Neuronal stem cell (in vitro differentiated cells): ENCODE measurements around the gene ZBTB25.

Experiments used
- DNase-seq: peaks from one replicate; pipeline ENCODE4 v3.0.0-alpha.2; 2013; ENCODE audit warnings: low spot score
- H2AFZ ChIP-seq: one replicate; pipeline ENCODE4 v1.6.1; 2013; ENCODE audit warnings: mild to moderate bottlenecking, low read length, inconsistent platforms
- H2AK5ac ChIP-seq: 2 replicates; pipeline ENCODE4 v1.6.1; 2013; ENCODE audit warnings: low read depth, mild to moderate bottlenecking, inconsistent platforms, low read length, moderate library complexity, mixed read lengths
- H2BK120ac ChIP-seq: 2 replicates; pipeline ENCODE4 v1.6.1; 2013; ENCODE audit warnings: low read depth, mild to moderate bottlenecking, inconsistent platforms, low read length, moderate library complexity, mixed read lengths
- H2BK12ac ChIP-seq: one replicate; pipeline ENCODE4 v1.6.1; 2013; ENCODE audit warnings: low read length, inconsistent platforms
- H2BK15ac ChIP-seq: 2 replicates; pipeline ENCODE4 v1.6.1; 2013; ENCODE audit warnings: mild to moderate bottlenecking, low read length, inconsistent platforms, mixed read lengths
- H2BK5ac ChIP-seq: one replicate; pipeline ENCODE4 v1.6.1; 2013; ENCODE audit warnings: inconsistent platforms, mild to moderate bottlenecking, low read length, moderate library complexity
- H3K14ac ChIP-seq: one replicate; pipeline ENCODE4 v1.6.1; 2013; ENCODE audit warnings: low read length, inconsistent platforms
- H3K18ac ChIP-seq: 2 replicates; pipeline ENCODE4 v1.6.1; 2013; ENCODE audit warnings: low read length, inconsistent platforms
- H3K23ac ChIP-seq: 2 replicates; pipeline ENCODE4 v1.6.1; 2013; ENCODE audit warnings: low read depth, mild to moderate bottlenecking, mixed read lengths, low read length, inconsistent platforms; ENCODE audit not compliant: poor library complexity
- H3K27ac ChIP-seq: replicated peaks from 3 replicates; pipeline ENCODE4 v1.5.1; 2013; ENCODE audit warnings: low read length, inconsistent platforms
- H3K27me3 ChIP-seq, 3 experiments: 2 replicates each; pipeline ENCODE4 v1.6.1; 2013; ENCODE audit warnings: low read length in 3 of 3, mild to moderate bottlenecking in 2 of 3, inconsistent platforms in 1 of 3, low read depth in 1 of 3, mixed read lengths in 1 of 3, moderate library complexity in 1 of 3; ENCODE audit not compliant: control insufficient read depth in 3 of 3, insufficient read depth in 3 of 3
- H3K36me3 ChIP-seq, 2 donors: replicated peaks in 1 of 2; 2 replicates each; pipeline ENCODE4 v1.6.1; 2013; ENCODE audit warnings: low read length in 2 of 2; ENCODE audit not compliant: control insufficient read depth in 2 of 2, insufficient read depth in 2 of 2
- H3K4ac ChIP-seq: 2 replicates; pipeline ENCODE4 v1.6.1; 2013; ENCODE audit warnings: inconsistent platforms, mild to moderate bottlenecking, low read length, moderate library complexity
- H3K4me1 ChIP-seq, 2 donors: 1 replicate in 1 of 2; 2 replicates in 1 of 2; pipeline ENCODE4 v1.6.1; 2013; ENCODE audit warnings: low read length in 2 of 2, low read depth in 1 of 2; ENCODE audit not compliant: control insufficient read depth in 2 of 2, insufficient read depth in 1 of 2
- H3K4me2 ChIP-seq: one replicate; pipeline ENCODE4 v1.6.1; 2013; ENCODE audit warnings: mild to moderate bottlenecking, low read length, inconsistent platforms; ENCODE audit not compliant: insufficient read depth, poor library complexity, severe bottlenecking
- H3K4me3 ChIP-seq, 2 donors: 2 replicates each; pipeline ENCODE4 v1.5.1; 2013; ENCODE audit warnings: low read length in 2 of 2, mild to moderate bottlenecking in 2 of 2, inconsistent platforms in 1 of 2, moderate library complexity in 1 of 2
- H3K79me1 ChIP-seq: one replicate; pipeline ENCODE4 v1.6.1; 2013; ENCODE audit warnings: low read depth, mild to moderate bottlenecking, inconsistent platforms, low read length, moderate library complexity
- H3K9ac ChIP-seq: one replicate; pipeline ENCODE4 v1.6.1; 2013; ENCODE audit warnings: mild to moderate bottlenecking, low read depth, low read length, inconsistent platforms; ENCODE audit not compliant: poor library complexity
- H3K9me3 ChIP-seq, 2 donors: replicated peaks in 1 of 2; 2 replicates each; pipeline versions ENCODE3 to v1.6.1; 2013; ENCODE audit warnings: low read length in 2 of 2, mild to moderate bottlenecking in 2 of 2, inconsistent platforms in 1 of 2, low read depth in 1 of 2, mixed read lengths in 1 of 2, moderate library complexity in 1 of 2; ENCODE audit not compliant: control insufficient read depth in 2 of 2, insufficient read depth in 1 of 2
- H4K8ac ChIP-seq: one replicate; pipeline ENCODE4 v1.6.1; 2013; ENCODE audit warnings: low read depth, mild to moderate bottlenecking, inconsistent platforms, low read length, moderate library complexity
- H4K91ac ChIP-seq: one replicate; pipeline ENCODE4 v1.6.1; 2013; ENCODE audit warnings: low read length, low read depth, mild to moderate bottlenecking, inconsistent platforms; ENCODE audit not compliant: poor library complexity
- WGBS, 2 donors: extraction: QIAGEN DNeasy Blood & Tissue Kit; methylation state at CpG; one replicate each; pipeline ENCODE4 v1.1.7; 2013; ENCODE audit warnings: missing lambda C conversion rate in 2 of 2, mixed read lengths in 1 of 2; ENCODE audit not compliant: insufficient read length in 2 of 2, insufficient replicate concordance in 1 of 2; ENCODE audit errors: extremely low coverage in 2 of 2; 5-methylcytosine and 5-hydroxymethylcytosine counted together

Gene ZBTB25

GRCh38 chr14:64475585-64476273, 27.9 kb downstream of the ZBTB25 start:
- Histone ChIP-seq H4K8ac (no peak overlapping the region), H3K23ac (no peak overlapping the region), H3K4me2 (no peak overlapping the region), H2BK5ac (no peak overlapping the region), H3K9ac (no peak overlapping the region), H2AFZ (no peak overlapping the region), H4K91ac (no peak overlapping the region), H2BK12ac (no peak overlapping the region), H3K9me3 (no peaks in the 10 kb centered on the region), H2AK5ac (no peak overlapping the region), H3K36me3 (peaks cover 0 to 2% of the 10 kb centered on the region in 2 donors), H3K18ac (no peak overlapping the region), H3K27ac (no peak overlapping the region), H3K4me3 (no peak overlapping the region), H3K79me1 (no peaks in the 10 kb centered on the region), H3K27me3 (no peaks in the 10 kb centered on the region), H2BK120ac (no peak overlapping the region), H3K4ac (no peak overlapping the region), H3K14ac (no peak overlapping the region), H3K4me1 (peaks cover 0 to 3% of the 10 kb centered on the region in 2 donors), H2BK15ac (no peak overlapping the region)
- WGBS, 2 donors, result no CpG with 5 or more reads among the region's 8 CpGs
- no peak for DNase-seq

GRCh38 chr14:64474698-64475097, 28.9 kb downstream of the ZBTB25 start:
- H2BK5ac ChIP-seq, result no peak overlapping the region
- H2BK12ac ChIP-seq, result no peak overlapping the region
- no peak for DNase-seq
- H2BK15ac ChIP-seq, result no peak overlapping the region
- H3K36me3 ChIP-seq, result no peaks in the 10 kb centered on the region
- no peak overlapping the region for H2BK120ac ChIP-seq
- H3K27me3 ChIP-seq, result no peaks in the 10 kb centered on the region
- H3K4me1 ChIP-seq, result peaks cover 0 to 3% of the 10 kb centered on the region in 2 donors
- no peak overlapping the region for H4K8ac ChIP-seq
- H3K23ac ChIP-seq, result no peak overlapping the region
- H2AFZ ChIP-seq, result no peak overlapping the region
- no peak overlapping the region for H3K4ac ChIP-seq
- no CpG with 5 or more reads among the region's 4 CpGs for WGBS, 2 donors
- H3K79me1 ChIP-seq, result no peaks in the 10 kb centered on the region
- no peak overlapping the region for H3K4me2 ChIP-seq
- no peak overlapping the region for H4K91ac ChIP-seq
- no peak overlapping the region for H3K18ac ChIP-seq
- H3K27ac ChIP-seq, result no peak overlapping the region
- no peak overlapping the region for H3K4me3 ChIP-seq
- H2AK5ac ChIP-seq, result no peak overlapping the region
- H3K14ac ChIP-seq, result no peak overlapping the region
- no peaks in the 10 kb centered on the region for H3K9me3 ChIP-seq
- H3K9ac ChIP-seq, result no peak overlapping the region

- no peak overlapping the region for H2AFZ ChIP-seq
- no peak for DNase-seq
- H3K4me2 ChIP-seq, result no peak overlapping the region
- H3K9ac ChIP-seq, result no peak overlapping the region
- no peak overlapping the region for H3K18ac ChIP-seq
- H3K4ac ChIP-seq, result no peak overlapping the region
- no peak overlapping the region for H2BK15ac ChIP-seq
- no peak overlapping the region for H2AK5ac ChIP-seq
- H2BK120ac ChIP-seq, result no peak overlapping the region
- no peak overlapping the region for H3K4me3 ChIP-seq
- H3K9me3 ChIP-seq, result no peaks in the 10 kb centered on the region
- peaks cover 0 to 3% of the 10 kb centered on the region in 2 donors for H3K4me1 ChIP-seq
- H4K8ac ChIP-seq, result no peak overlapping the region
- no peak overlapping the region for H2BK12ac ChIP-seq
- no peak overlapping the region for H4K91ac ChIP-seq
- no peak overlapping the region for H3K23ac ChIP-seq
- WGBS, 2 donors, result no CpG with 5 or more reads among the region's 2 CpGs
- no peak overlapping the region for H2BK5ac ChIP-seq
- no peaks in the 10 kb centered on the region for H3K36me3 ChIP-seq
- no peaks in the 10 kb centered on the region for H3K79me1 ChIP-seq
- H3K27ac ChIP-seq, result no peak overlapping the region
- H3K14ac ChIP-seq, result no peak overlapping the region
- H3K27me3 ChIP-seq, result no peaks in the 10 kb centered on the region
These were observed 29.6 kb downstream of the ZBTB25 start for GRCh38 chr14:64474041-64474440.

DNA sequence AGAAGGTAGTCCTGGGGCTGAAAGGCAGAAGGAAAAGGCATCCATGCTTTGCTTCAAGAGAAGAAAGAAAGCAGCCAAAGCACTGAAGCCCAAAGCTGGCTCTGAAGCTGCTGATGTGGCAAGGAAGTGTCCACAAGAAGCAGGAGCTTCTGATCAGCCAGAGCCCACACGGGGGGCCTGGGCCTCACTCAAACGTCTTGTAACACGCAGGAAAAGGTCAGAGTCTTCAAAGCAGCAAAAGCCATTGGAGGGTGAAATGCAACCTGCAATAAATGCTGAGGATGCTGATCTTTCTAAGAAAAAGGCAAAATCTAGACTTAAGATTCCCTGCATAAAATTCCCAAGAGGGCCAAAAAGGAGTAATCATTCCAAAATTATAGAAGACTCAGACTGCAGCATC, 35.2 kb downstream of the ZBTB25 start:
- Histone ChIP-seq H3K18ac (no peak overlapping the region), H3K4me1 (peaks cover 2 to 3% of the 10 kb centered on the region in 2 donors), H2BK12ac (no peak overlapping the region), H3K27ac (no peak overlapping the region), H3K4ac (no peak overlapping the region), H2AK5ac (no peak overlapping the region), H3K36me3 (no peaks in the 10 kb centered on the region), H4K8ac (no peak overlapping the region), H2BK5ac (no peak overlapping the region), H3K4me2 (no peak overlapping the region), H3K4me3 (no peak overlapping the region), H2BK120ac (no peak overlapping the region), H3K79me1 (no peaks in the 10 kb centered on the region), H3K9ac (no peak overlapping the region), H3K9me3 (no peaks in the 10 kb centered on the region), H3K23ac (no peak overlapping the region), H3K14ac (no peak overlapping the region), H2BK15ac (no peak overlapping the region), H2AFZ (no peak overlapping the region), H4K91ac (no peak overlapping the region), H3K27me3 (no peaks in the 10 kb centered on the region)
- DNase-seq, result no peak
- WGBS, 2 donors, result no CpG with 5 or more reads among the region's 3 CpGs
